Ascending aorta (tissue), 2 donors: ENCODE results near the gene SLC35A3. TPM values are rescaled to one million over a fixed set of nuclear protein-coding genes. Genes with fewer than 3 reads are reported as not detected.
"Not testable (repeated sequence)": the region's sequence is repeated elsewhere in the genome, so short reads cannot be mapped to it uniquely, and the experiment has no call there.

Source experiments
- DNase-seq, 2 donors: peaks; one replicate each; pipeline ENCODE4 v3.0.0-alpha.2; 2019; ENCODE audit warnings: low spot score in 2 of 2
- H3K27ac ChIP-seq, 2 donors: fragments of 200-600 bp; sonication (generic); one replicate each; pipeline ENCODE4 v1.5.1; 2016 to 2017; ENCODE audit warnings: mild to moderate bottlenecking in 1 of 2
- H3K27me3 ChIP-seq: fragments of 200-600 bp; sonication (generic); one replicate; pipeline ENCODE4 v1.5.1; 2017
- H3K36me3 ChIP-seq, 2 donors: fragments of 200-600 bp; sonication (generic); one replicate each; pipeline ENCODE4 v1.5.1; 2016
- H3K4me1 ChIP-seq, 2 donors: fragments of 200-600 bp; sonication (generic); one replicate each; pipeline ENCODE4 v1.5.1; 2016 to 2017; ENCODE audit warnings: mild to moderate bottlenecking in 1 of 2
- H3K4me3 ChIP-seq, 2 donors: fragments of 200-600 bp; sonication (generic); one replicate each; pipeline ENCODE4 v1.5.1; 2016 to 2017; ENCODE audit warnings: mild to moderate bottlenecking in 1 of 2
- H3K9me3 ChIP-seq, 2 donors: fragments of 200-600 bp; sonication (generic); one replicate each; pipeline ENCODE4 v1.5.1; 2016
- CTCF ChIP-seq, 3 experiments: fragments of 200-600 bp in 2 of 3; fragments of 450-650 bp in 1 of 3; sonication (generic) in 2 of 3; IDR thresholded peaks; one replicate each; pipeline ENCODE4 v1.5.1; 2016 to 2019; ENCODE audit warnings: antibody characterized with exemption in 3 of 3, mild to moderate bottlenecking in 1 of 3, moderate library complexity in 1 of 3
- intact Hi-C: fragments of 100-400 bp; cut with DNase I; formaldehyde crosslinking; loops from one replicate; pipeline ENCODE4 v1.15.1; 2023
- total RNA-seq: library from RNA; depleted of rRNA; stranded (reverse); fragments of >200 nt; gene quantifications from one replicate; pipeline ENCODE4 v1.1.0, GENCODE V29; 2016

Gene SLC35A3
- total RNA-seq, 1 donor from 2014 or later = 8.4 TPM

DNA sequence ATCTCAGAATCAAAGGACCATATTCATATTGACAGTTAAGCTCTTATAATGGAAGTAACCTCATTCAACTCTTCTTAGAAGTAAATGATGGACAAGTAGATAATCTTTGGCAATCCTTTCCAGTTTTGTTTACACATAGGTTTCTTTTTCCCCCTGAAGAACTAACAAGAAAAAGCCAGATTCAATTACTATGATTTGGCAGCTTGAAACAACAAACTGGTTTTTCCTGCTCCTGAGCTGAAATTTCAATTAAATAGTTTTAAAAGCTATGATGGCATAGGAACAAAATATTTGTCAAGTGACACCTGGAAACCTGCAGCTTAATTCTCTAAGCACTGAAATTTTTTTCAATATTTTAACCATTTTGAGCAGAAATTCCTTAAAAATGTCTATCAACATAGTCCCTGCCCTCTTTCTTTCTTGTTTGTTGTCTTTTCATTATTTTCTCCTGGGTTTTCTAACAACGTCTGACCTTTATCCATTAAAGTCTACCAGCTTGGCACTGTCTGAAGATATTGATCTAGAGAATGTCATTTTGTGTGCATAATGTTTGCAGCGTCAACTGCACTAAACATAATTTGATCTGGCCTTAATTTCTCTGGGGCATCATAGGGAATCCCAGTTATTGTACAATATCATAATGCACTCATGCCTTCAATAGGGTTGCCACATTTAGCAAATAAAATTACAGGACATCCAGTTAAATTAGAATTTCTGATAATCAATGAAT lies 4.0 kb upstream of the SLC35A3 start:
- DNase-seq = no peak
- no peaks in the 10 kb centered on the region for H3K27me3 ChIP-seq
- H3K4me3 ChIP-seq = no peak overlapping the region
- no peaks in the 10 kb centered on the region for H3K36me3 ChIP-seq
- H3K4me1 ChIP-seq = peaks cover under 1 to 2% of the 10 kb centered on the region in 2 donors
- no peak for TF ChIP-seq CTCF (IDR thresholded peaks at IDR 0.05)
- no peaks in the 10 kb centered on the region for H3K9me3 ChIP-seq
- H3K27ac ChIP-seq = no peak overlapping the region
- intact Hi-C loops = loop anchor here (5.0 kb wide), 3 partner anchors 49 to 166 kb away; partner anchors contain the start of genes AGL, SASS6 and TRMT13

DNA sequence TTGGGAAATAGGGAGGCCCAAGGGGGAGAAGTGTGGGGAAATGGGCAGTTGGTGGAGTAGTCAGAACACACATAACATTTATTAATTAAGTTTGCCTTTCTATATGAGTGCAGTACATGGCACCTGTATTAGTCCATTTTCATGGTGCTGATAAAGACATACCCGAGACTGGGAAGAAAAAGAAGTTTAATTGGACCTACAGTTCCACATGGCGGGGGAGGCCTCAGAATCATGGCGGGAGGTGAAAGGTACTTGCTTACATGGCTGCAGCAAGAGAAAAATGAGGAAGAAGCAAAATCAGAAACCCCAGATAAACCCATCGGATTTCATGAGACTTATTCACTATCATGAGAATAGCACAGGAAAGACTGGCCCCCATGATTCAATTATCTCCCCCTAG lies 1.6 kb upstream of the SLC35A3 start:
- no peak for DNase-seq

DNA sequence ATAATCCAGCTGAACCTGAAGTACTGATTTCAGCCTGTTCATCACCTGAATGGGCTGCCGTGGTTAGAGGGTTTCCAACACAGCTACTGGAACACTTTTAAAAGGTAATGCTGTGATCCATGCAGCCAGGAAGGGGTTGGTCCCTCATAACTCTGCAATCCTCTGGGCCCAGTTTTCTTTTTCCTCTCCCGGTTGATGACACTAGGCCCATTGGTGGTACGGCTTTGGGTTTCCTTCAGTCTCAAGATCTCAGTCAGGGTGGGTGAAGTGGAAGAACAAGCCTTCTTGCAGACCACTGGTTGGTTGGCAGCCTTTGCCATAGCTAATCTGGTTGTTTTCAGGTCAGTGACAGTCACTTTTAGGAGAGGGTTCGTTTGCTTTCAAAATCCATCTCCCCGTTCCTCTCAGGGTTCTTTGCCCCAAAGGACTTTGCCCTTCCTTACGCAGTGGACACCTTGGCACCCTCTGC lies 502 bp upstream of the SLC35A3 start:
- DNase-seq = no peak
- H3K4me1 ChIP-seq = peaks cover 2 to 4% of the 10 kb centered on the region in 2 donors
- no peak for TF ChIP-seq CTCF (IDR thresholded peaks at IDR 0.05)
- H3K27ac ChIP-seq = peak overlapping the region; percentile 66 to 76
- no peaks in the 10 kb centered on the region for H3K27me3 ChIP-seq
- intact Hi-C loops = loop anchor here (5.0 kb wide), 3 partner anchors 52 to 163 kb away; partner anchors contain the start of genes AGL, SASS6 and TRMT13
- H3K4me3 ChIP-seq = peak overlapping the region; percentile 82 to 85
- H3K9me3 ChIP-seq = no peaks in the 10 kb centered on the region
- no peaks in the 10 kb centered on the region for H3K36me3 ChIP-seq

More for the DNA sequence above, 1.6 kb upstream of the SLC35A3 start:
- intact Hi-C loops = loop anchor here (5.0 kb wide), 3 partner anchors 51 to 164 kb away; partner anchors contain the start of genes AGL, SASS6 and TRMT13
- peaks cover 2 to 4% of the 10 kb centered on the region in 2 donors for H3K4me1 ChIP-seq
- no peak for TF ChIP-seq CTCF (IDR thresholded peaks at IDR 0.05)
- no peaks in the 10 kb centered on the region for H3K36me3 ChIP-seq
- H3K4me3 ChIP-seq = no peak overlapping the region
- no peak overlapping the region for H3K27ac ChIP-seq
- H3K27me3 ChIP-seq = no peaks in the 10 kb centered on the region
- no peaks in the 10 kb centered on the region for H3K9me3 ChIP-seq

DNA sequence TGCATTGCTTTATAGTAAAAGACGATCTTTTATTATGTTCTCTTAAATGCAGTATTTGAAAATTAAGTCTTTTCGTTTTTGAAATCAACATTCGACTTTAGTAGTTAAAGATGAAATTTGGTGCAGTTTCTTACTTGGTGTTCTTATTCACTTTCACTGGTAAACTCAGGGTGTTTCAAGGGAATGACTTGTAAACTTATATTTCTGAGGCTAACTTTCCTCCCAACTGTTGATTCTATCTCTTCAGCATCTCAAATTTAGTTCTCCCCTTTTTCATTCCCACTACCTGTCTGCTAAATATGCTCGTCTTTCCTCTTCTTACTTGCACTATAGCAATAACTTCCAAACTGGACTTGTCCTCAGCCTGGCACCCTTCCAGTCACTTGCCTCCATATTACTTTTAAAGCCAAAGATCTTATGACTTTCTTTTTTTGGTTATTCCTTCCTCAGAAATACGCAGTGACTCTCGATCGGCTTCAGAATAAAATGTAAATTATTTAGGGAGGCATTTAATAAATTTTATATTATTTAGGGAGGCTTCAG lies 988 bp downstream of the SLC35A3 start:
- no peak for TF ChIP-seq CTCF (IDR thresholded peaks at IDR 0.05)
- Histone ChIP-seq H3K9me3 (no peaks in the 10 kb centered on the region), H3K27ac (no peak overlapping the region), H3K27me3 (no peaks in the 10 kb centered on the region), H3K4me3 (peak overlapping the region; percentile 82 to 85), H3K4me1 (peaks cover 2 to 4% of the 10 kb centered on the region in 2 donors), H3K36me3 (peaks cover 7 to 10% of the 10 kb centered on the region in 2 donors)
- no peak for DNase-seq
- intact Hi-C loops = no loop called here

DNA sequence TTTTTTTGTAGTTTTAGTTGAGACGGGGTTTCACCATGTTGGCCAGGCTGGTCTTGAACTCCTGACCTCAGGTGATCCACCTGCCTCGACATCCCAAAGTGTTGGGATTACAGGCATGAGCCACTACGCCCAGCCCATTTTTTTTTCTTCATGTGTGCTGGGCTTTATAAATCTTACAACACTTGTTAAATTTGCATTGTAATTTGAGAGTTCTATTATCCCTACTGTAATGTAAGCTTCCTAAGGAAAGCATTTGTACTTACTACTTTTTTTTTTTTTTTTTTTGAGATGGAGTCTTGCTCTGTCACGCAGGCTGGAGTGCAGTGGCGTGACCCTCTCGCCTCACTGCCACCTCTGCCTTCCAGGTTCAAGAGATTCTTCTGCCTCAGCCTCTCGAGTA lies 2.3 kb downstream of the SLC35A3 start:
- intact Hi-C loops, H3K9me3 ChIP-seq, DNase-seq, H3K4me3 ChIP-seq, H3K4me1 ChIP-seq, H3K27ac ChIP-seq, H3K27me3 ChIP-seq: not testable (repeated sequence)
- H3K36me3 ChIP-seq = peaks cover 13 to 14% of the 10 kb centered on the region in 2 donors

DNA sequence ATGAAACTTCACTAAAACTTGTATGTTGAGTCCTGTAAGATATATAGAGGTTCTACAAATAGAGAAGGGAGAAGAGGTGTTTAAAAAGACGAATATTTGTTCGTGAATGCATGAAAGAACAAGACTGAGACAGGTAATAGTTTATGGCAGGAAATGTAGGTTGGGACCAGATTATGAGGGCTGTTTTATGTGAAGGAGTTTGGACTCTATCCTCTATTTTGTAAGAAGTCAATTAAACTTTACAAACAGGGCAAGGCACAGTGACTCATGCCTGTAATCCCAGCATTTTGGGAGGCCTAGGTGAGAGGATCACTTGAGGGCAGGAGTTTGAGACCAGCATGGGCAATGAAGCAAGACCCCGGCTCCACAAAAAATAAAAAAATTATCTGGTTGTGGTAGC lies 5.7 kb downstream of the SLC35A3 start:
- peaks cover 13 to 14% of the 10 kb centered on the region in 2 donors for H3K36me3 ChIP-seq

GRCh38 chr1:99977326-99977725 lies 7.5 kb downstream of the SLC35A3 start:
- H3K27ac ChIP-seq, H3K4me3 ChIP-seq, intact Hi-C loops, DNase-seq, H3K9me3 ChIP-seq, H3K4me1 ChIP-seq, H3K27me3 ChIP-seq: not testable (repeated sequence)
- H3K36me3 ChIP-seq = peaks cover 13 to 14% of the 10 kb centered on the region in 2 donors

More for the DNA sequence above, 5.7 kb downstream of the SLC35A3 start:
- DNase-seq = no peak
- Histone ChIP-seq H3K27ac (no peak overlapping the region), H3K4me3 (no peak overlapping the region), H3K27me3 (no peaks in the 10 kb centered on the region), H3K4me1 (peaks cover 0 to 4% of the 10 kb centered on the region in 2 donors), H3K9me3 (no peaks in the 10 kb centered on the region)
- intact Hi-C loops = no loop called here
- no peak for TF ChIP-seq CTCF (IDR thresholded peaks at IDR 0.05)
